H54 (cell line): ENCODE data around the gene UCHL1.
"Not testable (repeated sequence)": the region's sequence is repeated elsewhere in the genome, so short reads cannot be mapped to it uniquely, and the experiment has no call there.

Experiments
- DNase-seq: peaks from one replicate; pipeline ENCODE4 v3.0.0; 2011; ENCODE audit warnings: low spot score, mixed read lengths; ENCODE audit not compliant: insufficient read length
- FAIRE-seq: peaks from 3 replicates; lab custom pipeline; 2011; peaks lifted over from hg19 to GRCh38; lab: Jason Lieb, UNC
- POLR2A ChIP-seq: IDR thresholded peaks from 2 replicates; pipeline ENCODE4 v1.6.1; 2011; ENCODE audit warnings: low read depth, mild to moderate bottlenecking, low read length

UCHL1 gene

DNA sequence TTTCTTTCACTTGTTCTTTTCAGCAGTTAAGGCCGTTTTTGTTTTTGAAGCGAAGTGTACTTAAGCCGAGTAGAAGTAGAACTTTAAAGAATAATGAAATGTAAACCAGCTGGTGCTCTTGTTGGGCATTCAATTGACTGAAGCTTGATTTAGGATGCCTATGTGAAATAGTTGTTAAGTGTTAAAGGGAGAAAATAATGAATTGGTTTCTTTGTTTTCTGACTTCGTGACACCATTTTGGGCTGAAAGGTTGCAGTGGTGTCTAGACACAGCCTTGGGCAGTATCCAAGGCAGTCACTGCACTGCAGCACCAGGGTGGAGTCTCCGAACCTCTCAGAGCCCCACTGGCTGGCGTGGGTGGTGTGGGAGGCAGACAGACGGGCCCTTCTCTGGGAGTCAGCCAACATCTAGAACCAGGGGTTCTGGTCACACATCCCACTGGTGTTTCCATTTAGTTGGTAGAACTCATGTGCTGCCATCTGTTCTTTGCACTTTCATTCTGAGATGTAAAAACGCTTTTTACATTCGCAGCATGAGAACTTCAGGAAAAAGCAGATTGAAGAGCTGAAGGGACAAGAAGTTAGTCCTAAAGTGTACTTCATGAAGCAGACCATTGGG is 3.5 kb downstream of the UCHL1 start:
- no peak for DNase-seq
- no peak for FAIRE-seq
- TF ChIP-seq POLR2A, result no peak

DNA sequence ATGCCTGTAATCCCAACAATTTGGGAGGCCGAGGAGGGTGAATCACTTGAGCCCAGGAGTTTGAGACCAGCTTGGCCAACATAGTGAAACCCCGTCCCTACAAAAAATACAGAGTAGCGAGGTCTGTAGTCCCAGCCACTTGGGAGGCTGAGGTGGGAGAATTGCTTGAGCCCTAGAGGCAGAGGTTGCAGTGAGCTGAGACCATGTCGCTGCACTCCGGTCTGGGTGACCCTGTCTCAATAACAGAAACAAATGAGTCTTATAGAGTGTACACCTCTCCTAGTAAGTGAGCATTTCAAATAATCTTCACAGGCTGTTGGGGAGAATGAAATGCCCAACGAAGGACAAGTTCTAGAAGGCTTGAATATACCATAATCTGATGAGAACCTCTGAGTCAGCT is 5.5 kb downstream of the UCHL1 start:
- DNase-seq (no peak), FAIRE-seq (no peak)
- TF ChIP-seq POLR2A, result no peak

DNA sequence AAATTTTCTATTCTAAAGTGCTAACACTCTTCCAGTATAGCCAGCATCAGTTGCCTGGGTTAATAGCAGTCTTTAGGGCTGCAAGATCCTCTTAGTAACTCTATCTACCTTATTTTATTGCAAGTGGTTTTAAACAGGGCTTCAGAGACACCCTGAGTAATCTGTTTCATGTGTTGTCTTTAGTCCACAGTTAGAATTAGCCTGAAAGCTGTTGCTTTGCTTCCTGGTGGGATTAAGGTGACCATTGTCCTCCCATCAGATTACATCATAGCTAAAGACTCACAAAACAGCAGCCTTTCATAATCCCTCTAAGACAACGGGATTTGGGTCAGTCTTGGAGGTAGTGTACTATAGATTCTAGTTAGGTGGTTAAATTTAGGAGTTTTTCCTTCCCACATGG is 7.5 kb downstream of the UCHL1 start:
- no peak for FAIRE-seq
- no peak for TF ChIP-seq POLR2A
- no peak for DNase-seq

- FAIRE-seq (no peak), DNase-seq (no peak)
- no peak for TF ChIP-seq POLR2A
These were observed 11.3 kb downstream of the UCHL1 start for GRCh38 chr4:41267997-41268396.

DNA sequence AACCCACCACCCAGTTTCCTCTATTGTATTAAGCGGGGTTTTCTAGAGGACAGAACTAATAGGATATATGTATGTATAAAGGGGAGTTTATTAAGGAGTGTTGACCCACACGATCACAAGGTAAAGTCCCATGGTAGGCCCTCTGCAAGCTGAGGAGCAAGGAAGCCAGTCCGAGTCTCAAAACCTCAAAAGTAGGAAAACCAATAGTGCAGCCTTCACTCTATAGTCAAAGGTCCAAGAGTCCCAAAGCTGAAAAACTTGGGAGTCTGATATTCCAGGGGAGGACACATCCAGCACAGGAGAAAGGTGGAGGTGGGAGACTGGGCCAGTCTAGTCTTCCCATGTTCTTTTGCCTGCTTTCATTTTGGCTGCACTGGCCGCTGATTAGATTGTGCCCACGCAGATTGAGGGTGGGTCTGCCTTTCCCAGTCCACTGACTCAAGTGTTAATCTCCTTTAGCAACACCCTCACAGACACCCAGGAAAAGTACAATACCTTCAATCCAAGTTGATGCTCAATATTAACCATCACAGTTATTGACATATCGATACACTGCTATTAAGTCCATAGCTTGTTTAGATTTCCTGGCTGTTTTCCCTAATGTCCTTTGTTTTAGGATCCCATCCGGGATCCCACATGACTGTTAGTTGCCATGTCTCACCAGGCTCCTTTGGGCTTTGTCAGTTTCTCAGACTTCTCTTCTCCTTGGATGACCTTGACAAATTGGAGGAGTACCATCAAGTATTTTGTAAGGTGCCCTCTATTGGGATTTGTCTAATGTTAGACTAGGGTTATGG is 12.2 kb downstream of the UCHL1 start:
- DNase-seq (no peak), FAIRE-seq (no peak)
- TF ChIP-seq POLR2A, result no peak

DNA sequence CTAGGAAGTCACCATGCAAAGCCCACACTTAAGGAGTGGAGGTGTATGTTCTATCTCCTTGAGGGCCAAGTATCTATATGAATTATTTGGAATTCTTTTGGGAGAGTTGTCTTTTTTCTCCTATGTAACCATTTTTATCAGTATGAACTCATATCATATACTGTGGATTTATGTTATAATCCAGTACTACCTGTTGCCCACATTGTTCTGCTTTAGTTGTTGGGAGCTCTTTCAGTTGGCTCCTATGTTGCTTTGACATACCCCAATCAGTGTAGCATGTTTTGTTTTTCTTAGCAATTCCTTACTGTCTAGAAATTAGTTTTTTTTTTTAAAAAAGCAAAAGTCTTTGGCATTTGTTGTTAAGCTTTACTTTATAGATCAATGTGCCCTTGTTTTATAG is 13.0 kb downstream of the UCHL1 start:
- TF ChIP-seq POLR2A, result no peak
- DNase-seq, result no peak
- no peak for FAIRE-seq

DNA sequence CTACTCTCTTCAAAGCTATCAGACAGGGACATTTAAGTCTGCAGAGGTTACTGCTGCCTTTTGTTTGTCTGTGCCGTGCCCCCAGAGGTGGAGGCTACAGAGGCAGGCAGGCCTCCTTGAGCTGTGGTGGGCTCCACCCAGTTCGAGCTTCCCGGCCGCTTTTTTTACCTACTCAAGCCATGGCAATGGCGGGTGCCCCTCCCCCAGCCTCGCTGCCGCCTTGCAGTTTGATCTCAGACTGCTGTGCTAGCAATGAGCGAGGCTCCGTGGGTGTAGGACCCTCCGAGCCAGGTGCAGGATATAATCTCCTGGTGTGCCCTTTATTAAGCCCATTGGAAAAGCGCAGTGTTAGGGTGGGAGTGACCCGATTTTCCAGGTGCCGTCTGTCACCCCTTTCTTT is 19.2 kb downstream of the UCHL1 start:
- FAIRE-seq, DNase-seq: not testable (repeated sequence)

- FAIRE-seq (no peak), DNase-seq (no peak)
- no peak for TF ChIP-seq POLR2A
These were observed 23.3 kb downstream of the UCHL1 start for GRCh38 chr4:41280010-41280409.

- peak; percentile 84 for FAIRE-seq
- DNase-seq, result peak; percentile 44
- no peak for TF ChIP-seq POLR2A
These were observed 24.4 kb downstream of the UCHL1 start for GRCh38 chr4:41281038-41281634.

DNA sequence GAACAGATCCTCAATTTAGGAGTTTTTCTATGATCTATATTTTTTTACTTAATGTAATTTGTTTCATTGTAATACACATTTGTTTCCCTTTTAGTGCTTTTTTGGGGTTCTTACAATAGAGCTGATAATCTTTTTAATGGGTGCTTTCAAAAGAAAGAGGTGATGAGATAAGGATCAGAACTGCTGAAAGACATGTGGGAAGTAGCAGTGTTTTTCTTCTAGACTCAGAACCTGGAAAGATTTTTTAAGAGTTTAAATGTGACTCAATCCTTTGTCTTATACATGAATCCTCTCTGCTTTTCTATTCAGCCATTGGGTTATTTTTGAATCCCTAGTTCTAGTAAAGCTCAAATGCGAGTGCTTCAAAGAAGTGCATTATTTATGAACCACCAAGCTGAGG is 25.6 kb downstream of the UCHL1 start:
- no peak for FAIRE-seq
- no peak for TF ChIP-seq POLR2A
- no peak for DNase-seq

- TF ChIP-seq POLR2A, result no peak
- DNase-seq (no peak), FAIRE-seq (no peak)
These were observed 28.6 kb downstream of the UCHL1 start for GRCh38 chr4:41285202-41285863.

GRCh38 chr4:41285864-41286235 is 29.1 kb downstream of the UCHL1 start:
- FAIRE-seq (no peak), DNase-seq (no peak)
- no peak for TF ChIP-seq POLR2A

- no peak for TF ChIP-seq POLR2A
- FAIRE-seq (no peak), DNase-seq (no peak)
These were observed 30.3 kb downstream of the UCHL1 start for GRCh38 chr4:41287005-41287404.

- TF ChIP-seq POLR2A, result no peak
- FAIRE-seq (no peak), DNase-seq (no peak)
These were observed 31.1 kb downstream of the UCHL1 start for GRCh38 chr4:41287852-41288251.
